Liver (tissue), 9 donors: ENCODE measurements around the gene PPIC. TPM values are rescaled to one million over a fixed set of nuclear protein-coding genes. Genes with fewer than 3 reads are reported as not detected.
A peak's percentile ranks its signal among the peaks of the same experiment; 100 is the strongest.

ENCODE experiments used
- DNase-seq: peaks from one replicate; pipeline ENCODE4 v3.0.0-alpha.2; 2017; ENCODE audit warnings: low spot score
- H3K27ac ChIP-seq, 2 donors: one replicate each; pipeline ENCODE4 v1.7.0; 2013; ENCODE audit warnings: inconsistent platforms in 2 of 2, low read length in 2 of 2, control low read depth in 1 of 2, low read depth in 1 of 2, mild to moderate bottlenecking in 1 of 2
- H3K27me3 ChIP-seq, 4 donors: one replicate each; pipeline versions ENCODE4 v1.6.1 to v1.7.0; 2013; ENCODE audit warnings: low read length in 3 of 4, inconsistent platforms in 1 of 4, mild to moderate bottlenecking in 1 of 4, moderate library complexity in 1 of 4; ENCODE audit not compliant: control insufficient read depth in 4 of 4, insufficient read depth in 4 of 4
- H3K36me3 ChIP-seq, 4 donors: one replicate each; pipeline versions ENCODE4 v1.6.1 to v1.7.0; 2013; ENCODE audit warnings: low read length in 3 of 4, mild to moderate bottlenecking in 3 of 4, low read depth in 1 of 4, moderate library complexity in 1 of 4; ENCODE audit not compliant: control insufficient read depth in 4 of 4, insufficient read depth in 3 of 4
- H3K4me1 ChIP-seq, 4 donors: one replicate each; pipeline versions ENCODE4 v1.6.1 to v1.7.0; 2013; ENCODE audit warnings: low read length in 3 of 4, mild to moderate bottlenecking in 3 of 4, moderate library complexity in 1 of 4; ENCODE audit not compliant: control insufficient read depth in 4 of 4, insufficient read depth in 4 of 4
- H3K4me3 ChIP-seq, 3 donors: one replicate each; pipeline versions ENCODE4 v1.6.1 to v1.7.0; 2013; ENCODE audit warnings: low read length in 3 of 3, control low read depth in 1 of 3, low read depth in 1 of 3, mild to moderate bottlenecking in 1 of 3
- H3K9ac ChIP-seq, 2 donors: one replicate each; pipeline ENCODE4 v1.7.0; 2013; ENCODE audit warnings: low read length in 2 of 2, mild to moderate bottlenecking in 2 of 2, moderate library complexity in 2 of 2, control low read depth in 1 of 2, low read depth in 1 of 2
- H3K9me3 ChIP-seq, 4 donors: one replicate each; pipeline versions ENCODE4 v1.6.1 to v1.7.0; 2013; ENCODE audit warnings: low read length in 3 of 4; ENCODE audit not compliant: control insufficient read depth in 4 of 4
- ATF3 ChIP-seq: IDR thresholded peaks from 2 replicates; pipeline ENCODE4 v1.6.1; 2016; ENCODE audit warnings: antibody characterized with exemption
- CTCF ChIP-seq: fragments of 150-350 bp; IDR thresholded peaks from 2 replicates; pipeline ENCODE4 v1.5.1; 2017; ENCODE audit warnings: improper control_type of control experiment, low read depth, low read length; ENCODE audit not compliant: missing input control
- EGR1 ChIP-seq, 2 donors: IDR thresholded peaks; 2 replicates each; pipeline ENCODE4 v1.6.1; 2016 to 2018; ENCODE audit warnings: antibody characterized with exemption in 2 of 2, low read depth in 2 of 2
- FOXA1 ChIP-seq: IDR thresholded peaks from 2 replicates; pipeline ENCODE4 v1.6.1; 2016; ENCODE audit warnings: antibody characterized with exemption
- FOXA2 ChIP-seq: IDR thresholded peaks from 2 replicates; pipeline ENCODE4 v1.6.1; 2016; ENCODE audit warnings: antibody characterized with exemption
- GABPA ChIP-seq, 2 donors: IDR thresholded peaks in 1 of 2; conservative IDR thresholded peaks in 1 of 2; 2 replicates each; pipeline ENCODE4 v1.6.1; 2016; ENCODE audit warnings: antibody characterized with exemption in 2 of 2, mild to moderate bottlenecking in 1 of 2, moderate library complexity in 1 of 2
- HNF4A ChIP-seq, 2 donors: conservative IDR thresholded peaks; 2 replicates each; pipeline ENCODE4 v1.6.1; 2016; ENCODE audit warnings: antibody characterized with exemption in 2 of 2, mild to moderate bottlenecking in 2 of 2
- HNF4G ChIP-seq: IDR thresholded peaks from 2 replicates; pipeline ENCODE4 v1.6.1; 2016; ENCODE audit warnings: antibody characterized with exemption
- JUND ChIP-seq, 2 donors: IDR thresholded peaks; 2 replicates each; pipeline ENCODE4 v1.6.1; 2016; ENCODE audit warnings: antibody characterized with exemption in 2 of 2
- MAX ChIP-seq: IDR thresholded peaks from 2 replicates; pipeline ENCODE4 v1.6.1; 2016; ENCODE audit warnings: antibody characterized with exemption
- NR2F2 ChIP-seq: IDR thresholded peaks from 2 replicates; pipeline ENCODE4 v1.6.1; 2016; ENCODE audit warnings: antibody characterized with exemption
- RAD21 ChIP-seq, 2 donors: IDR thresholded peaks; 2 replicates each; pipeline ENCODE4 v1.6.1; 2016; ENCODE audit warnings: antibody characterized with exemption in 2 of 2, mild to moderate bottlenecking in 2 of 2
- REST ChIP-seq: IDR thresholded peaks from 2 replicates; pipeline ENCODE4 v1.6.1; 2016; ENCODE audit warnings: antibody characterized with exemption, mild to moderate bottlenecking
- RXRA ChIP-seq, 2 donors: IDR thresholded peaks; 2 replicates each; pipeline ENCODE4 v1.6.1; 2017 to 2018; ENCODE audit warnings: antibody characterized with exemption in 2 of 2, mild to moderate bottlenecking in 1 of 2
- SP1 ChIP-seq: IDR thresholded peaks from 2 replicates; pipeline ENCODE4 v1.6.1; 2018; ENCODE audit warnings: antibody characterized with exemption, mild to moderate bottlenecking
- TAF1 ChIP-seq: conservative IDR thresholded peaks from 2 replicates; pipeline ENCODE4 v1.6.1; 2016; ENCODE audit warnings: antibody characterized with exemption, mild to moderate bottlenecking
- YY1 ChIP-seq: IDR thresholded peaks from 2 replicates; pipeline ENCODE4 v1.6.1; 2016; ENCODE audit warnings: antibody characterized with exemption, mild to moderate bottlenecking
- ZBTB33 ChIP-seq: IDR thresholded peaks from 2 replicates; pipeline ENCODE4 v1.6.1; 2016; ENCODE audit warnings: antibody characterized with exemption
- WGBS: extraction: QIAGEN DNeasy Blood & Tissue Kit; methylation state at CpG from one replicate; pipeline ENCODE4 v1.1.7; 2013; 5-methylcytosine and 5-hydroxymethylcytosine counted together
- polyA plus RNA-seq, 2 donors: library from polyadenylated mRNA; stranded (reverse) in 1 of 2; unstranded in 1 of 2; fragments of 200-250 nt in 1 of 2; fragments of >200 nt in 1 of 2; fragmentation: Nextera tagmentation in 1 of 2; extraction: Ambion mirVana in 1 of 2; gene quantifications; one replicate each; pipeline versions ENCODE4 v1.2.1 to v1.2.3, GENCODE V29; 2013 to 2015
- total RNA-seq, 2 donors: library from RNA; depleted of rRNA; stranded (reverse); fragments of >200 nt; gene quantifications; one replicate each; pipeline ENCODE4 v1.2.3, GENCODE V29; 2014
- donor health status: healthy.
- donor health status: healthy.
- donor health status: healthy.
- donor health status: healthy.
- donor health status: healthy.

The PPIC gene
- total RNA-seq, result 10 to 100 TPM; 13.3 to 14.6 TPM
- polyA plus RNA-seq, result 10 to 100 TPM; 20.0 to 26.3 TPM

GRCh38 chr5:123036391-123037103 is at the start of gene PPIC:
Gene PPIC (minus strand): TSS chr5:123036725. CDS start chr5:123036625, 100 bp downstream.
- no peaks in the 10 kb centered on the region for H3K36me3 ChIP-seq
- H3K27me3 ChIP-seq, result no peaks in the 10 kb centered on the region
- H3K4me1 ChIP-seq, result peaks cover 1 to 15% (median 5%) of the 10 kb centered on the region in 4 donors
- no peaks in the 10 kb centered on the region for H3K9me3 ChIP-seq
- peak within 1 kb of the TSS; percentile 79 to 95 (median 85) for H3K4me3 ChIP-seq
- DNase-seq, result peak; percentile 71
- TF ChIP-seq EGR1 (IDR thresholded peaks at IDR 0.05; ENCODE audit: low read depth in 2 of 2), result no peak
- no peak for TF ChIP-seq HNF4G
- peak; percentile 47 to 67 for TF ChIP-seq RXRA (IDR thresholded peaks at IDR 0.05)
- TF ChIP-seq RAD21 (IDR thresholded peaks at IDR 0.05), result peak in 1 of 2 donors; percentile 3
- no peak for TF ChIP-seq MAX
- peak; percentile 41 for TF ChIP-seq TAF1
- no peak for TF ChIP-seq JUND (IDR thresholded peaks at IDR 0.05)
- TF ChIP-seq CTCF, result no peak
- TF ChIP-seq YY1, result no peak
- TF ChIP-seq SP1, result no peak
- TF ChIP-seq GABPA (IDR thresholded peaks at IDR 0.05 in 1 of 2, conservative IDR thresholded peaks at IDR 0.05 in 1 of 2), result no peak
- TF ChIP-seq REST, result peak; percentile 24
- TF ChIP-seq ATF3, result no peak
- TF ChIP-seq FOXA1, result no peak
- no peak for TF ChIP-seq NR2F2
- TF ChIP-seq ZBTB33, result no peak
- TF ChIP-seq HNF4A (conservative IDR thresholded peaks at IDR 0.05), result peak; percentile 52 to 60
- no peak for TF ChIP-seq FOXA2
- peak within 1 kb of the TSS; percentile 56 to 75 for H3K9ac ChIP-seq
- WGBS, result under 1% methylated on average over 84 of the region's 84 CpGs
- peak within 1 kb of the TSS; percentile 94 for H3K27ac ChIP-seq
